ENCODE results near the gene ZNF526.

DNA sequence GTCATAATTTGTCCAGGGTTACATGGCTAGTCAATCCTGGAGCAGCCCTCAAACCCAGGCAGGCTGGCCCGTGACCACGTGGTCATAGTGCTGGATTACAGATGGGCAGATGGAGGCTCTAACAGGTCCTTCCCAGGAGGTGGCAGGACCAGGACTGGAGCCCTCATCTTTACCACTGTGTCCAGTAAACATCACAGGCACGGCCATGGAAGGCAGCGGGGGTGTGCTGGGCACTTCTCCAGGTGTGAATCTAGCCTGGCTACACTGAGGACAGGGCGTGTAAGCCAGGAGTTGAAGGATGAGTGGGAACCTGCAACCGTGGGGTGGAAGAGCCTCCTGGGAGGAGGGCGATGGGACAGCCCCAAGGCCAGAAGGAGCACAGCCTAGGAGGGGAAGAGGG is 55.0 kb downstream of the ZNF526 start:
- TF ChIP-seq TAF1 (IDR thresholded peaks at IDR 0.05; ENCODE audit: low read depth) = no peak
- no peak for TF ChIP-seq EP300 (IDR thresholded peaks at IDR 0.05; ENCODE audit: borderline replicate concordance)
- TF ChIP-seq CREB1 (IDR thresholded peaks at IDR 0.05; ENCODE audit: low read depth) = no peak
- TF ChIP-seq, protein P1, sequence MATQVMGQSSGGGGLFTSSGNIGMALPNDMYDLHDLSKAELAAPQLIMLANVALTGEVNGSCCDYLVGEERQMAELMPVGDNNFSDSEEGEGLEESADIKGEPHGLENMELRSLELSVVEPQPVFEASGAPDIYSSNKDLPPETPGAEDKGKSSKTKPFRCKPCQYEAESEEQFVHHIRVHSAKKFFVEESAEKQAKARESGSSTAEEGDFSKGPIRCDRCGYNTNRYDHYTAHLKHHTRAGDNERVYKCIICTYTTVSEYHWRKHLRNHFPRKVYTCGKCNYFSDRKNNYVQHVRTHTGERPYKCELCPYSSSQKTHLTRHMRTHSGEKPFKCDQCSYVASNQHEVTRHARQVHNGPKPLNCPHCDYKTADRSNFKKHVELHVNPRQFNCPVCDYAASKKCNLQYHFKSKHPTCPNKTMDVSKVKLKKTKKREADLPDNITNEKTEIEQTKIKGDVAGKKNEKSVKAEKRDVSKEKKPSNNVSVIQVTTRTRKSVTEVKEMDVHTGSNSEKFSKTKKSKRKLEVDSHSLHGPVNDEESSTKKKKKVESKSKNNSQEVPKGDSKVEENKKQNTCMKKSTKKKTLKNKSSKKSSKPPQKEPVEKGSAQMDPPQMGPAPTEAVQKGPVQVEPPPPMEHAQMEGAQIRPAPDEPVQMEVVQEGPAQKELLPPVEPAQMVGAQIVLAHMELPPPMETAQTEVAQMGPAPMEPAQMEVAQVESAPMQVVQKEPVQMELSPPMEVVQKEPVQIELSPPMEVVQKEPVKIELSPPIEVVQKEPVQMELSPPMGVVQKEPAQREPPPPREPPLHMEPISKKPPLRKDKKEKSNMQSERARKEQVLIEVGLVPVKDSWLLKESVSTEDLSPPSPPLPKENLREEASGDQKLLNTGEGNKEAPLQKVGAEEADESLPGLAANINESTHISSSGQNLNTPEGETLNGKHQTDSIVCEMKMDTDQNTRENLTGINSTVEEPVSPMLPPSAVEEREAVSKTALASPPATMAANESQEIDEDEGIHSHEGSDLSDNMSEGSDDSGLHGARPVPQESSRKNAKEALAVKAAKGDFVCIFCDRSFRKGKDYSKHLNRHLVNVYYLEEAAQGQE (IDR thresholded peaks at IDR 0.05; ENCODE audit: low read depth) = no peak
- no peak for TF ChIP-seq YY1 (IDR thresholded peaks at IDR 0.05; ENCODE audit: low read depth)
- no peak for TF ChIP-seq RAD21 (IDR thresholded peaks at IDR 0.05; ENCODE audit: low read depth)
- TF ChIP-seq, protein P2, sequence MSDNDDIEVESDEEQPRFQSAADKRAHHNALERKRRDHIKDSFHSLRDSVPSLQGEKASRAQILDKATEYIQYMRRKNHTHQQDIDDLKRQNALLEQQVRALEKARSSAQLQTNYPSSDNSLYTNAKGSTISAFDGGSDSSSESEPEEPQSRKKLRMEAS (IDR thresholded peaks at IDR 0.05) = no peak
- TF ChIP-seq TEAD4 (IDR thresholded peaks at IDR 0.05) = no peak
- TF ChIP-seq CEBPB (IDR thresholded peaks at IDR 0.05) = no peak
- TF ChIP-seq EGR1 (IDR thresholded peaks at IDR 0.05) = no peak
- no peak for TF ChIP-seq FOXM1 (IDR thresholded peaks at IDR 0.05; ENCODE audit: borderline replicate concordance, low read depth)

Measured in Ishikawa (cell line).